ENCODE results near the gene CORO2B. TPM values are rescaled to one million over a fixed set of nuclear protein-coding genes. Genes with fewer than 3 reads are reported as not detected.
"Not testable (repeated sequence)": the region's sequence is repeated elsewhere in the genome, so short reads cannot be mapped to it uniquely, and the experiment has no call there.

The CORO2B gene
- total RNA-seq, 4 donors from 2014 or later = 0.70 to 9.1 (median 1.7) TPM

GRCh38 chr15:68644083-68644904 lies 65.5 kb downstream of the CORO2B start:
- Histone ChIP-seq H3K4me1 (no peaks in the 10 kb centered on the region), H3K36me3 (no peaks in the 10 kb centered on the region), H3K27ac (no peak overlapping the region), H3K27me3 (no peaks in the 10 kb centered on the region), H3K4me3 (no peak overlapping the region), H3K9me3 (no peaks in the 10 kb centered on the region)
- peak in 1 of 3 donors; percentile 5 for DNase-seq
- no peak for TF ChIP-seq CTCF (IDR thresholded peaks at IDR 0.05)

- H3K36me3 ChIP-seq = no peaks in the 10 kb centered on the region
- H3K9me3 ChIP-seq = no peaks in the 10 kb centered on the region
- no peak overlapping the region for H3K27ac ChIP-seq
- no peak for TF ChIP-seq CTCF (IDR thresholded peaks at IDR 0.05)
- no peak for TF ChIP-seq POLR2A (IDR thresholded peaks at IDR 0.05)
- H3K4me3 ChIP-seq = no peak overlapping the region
- peak in 1 of 3 donors; percentile 38 for DNase-seq
- no peaks in the 10 kb centered on the region for H3K4me1 ChIP-seq
- no peaks in the 10 kb centered on the region for H3K27me3 ChIP-seq
Measured at GRCh38 chr15:68644996-68645395, 66.2 kb downstream of the CORO2B start.

GRCh38 chr15:68646156-68646555 lies 67.4 kb downstream of the CORO2B start:
- peak in 2 of 3 donors; percentile 11 to 22 for DNase-seq
- H3K27ac ChIP-seq = no peak overlapping the region
- no peaks in the 10 kb centered on the region for H3K27me3 ChIP-seq
- TF ChIP-seq CTCF (IDR thresholded peaks at IDR 0.05) = no peak
- no peak for TF ChIP-seq POLR2A (IDR thresholded peaks at IDR 0.05)
- no peaks in the 10 kb centered on the region for H3K36me3 ChIP-seq
- no peaks in the 10 kb centered on the region for H3K9me3 ChIP-seq
- no peaks in the 10 kb centered on the region for H3K4me1 ChIP-seq
- no peak overlapping the region for H3K4me3 ChIP-seq

- Histone ChIP-seq H3K27ac (no peak overlapping the region), H3K4me3 (no peak overlapping the region), H3K27me3 (no peaks in the 10 kb centered on the region), H3K9me3 (no peaks in the 10 kb centered on the region), H3K4me1 (no peaks in the 10 kb centered on the region), H3K36me3 (no peaks in the 10 kb centered on the region)
- no peak for TF ChIP-seq CTCF (IDR thresholded peaks at IDR 0.05)
- TF ChIP-seq POLR2A (IDR thresholded peaks at IDR 0.05) = no peak
- peak in 1 of 3 donors; percentile 10 for DNase-seq
Measured at GRCh38 chr15:68646696-68647095, 67.9 kb downstream of the CORO2B start.

- not testable (repeated sequence) for H3K4me1 ChIP-seq, H3K36me3 ChIP-seq, H3K9me3 ChIP-seq, H3K4me3 ChIP-seq, H3K27me3 ChIP-seq, H3K27ac ChIP-seq
- DNase-seq = peak in 2 of 3 donors; percentile 2 to 8
Measured at GRCh38 chr15:68647361-68647760, 68.6 kb downstream of the CORO2B start.

GRCh38 chr15:68650901-68651709 lies 72.3 kb downstream of the CORO2B start:
- Histone ChIP-seq H3K27me3 (no peaks in the 10 kb centered on the region), H3K9me3 (no peaks in the 10 kb centered on the region), H3K4me3 (no peak overlapping the region), H3K27ac (no peak overlapping the region), H3K4me1 (no peaks in the 10 kb centered on the region), H3K36me3 (no peaks in the 10 kb centered on the region)
- peak; percentile 22 to 74 (median 72) for DNase-seq
- TF ChIP-seq POLR2A (IDR thresholded peaks at IDR 0.05) (no peak), CTCF (IDR thresholded peaks at IDR 0.05) (peak in 4 of 6 experiments; percentile 51 to 70 (median 60))

Data from Peyer's patch (tissue), 4 donors.